Measurements from ENCODE around the gene DTX2. TPM values are rescaled to one million over a fixed set of nuclear protein-coding genes. Genes with fewer than 3 reads are reported as not detected.
"Not testable (repeated sequence)": the region's sequence is repeated elsewhere in the genome, so short reads cannot be mapped to it uniquely, and the experiment has no call there.

The DTX2 gene
- total RNA-seq, 2 experiments from 2014 or later: 9.6 to 27.8 TPM

DNA sequence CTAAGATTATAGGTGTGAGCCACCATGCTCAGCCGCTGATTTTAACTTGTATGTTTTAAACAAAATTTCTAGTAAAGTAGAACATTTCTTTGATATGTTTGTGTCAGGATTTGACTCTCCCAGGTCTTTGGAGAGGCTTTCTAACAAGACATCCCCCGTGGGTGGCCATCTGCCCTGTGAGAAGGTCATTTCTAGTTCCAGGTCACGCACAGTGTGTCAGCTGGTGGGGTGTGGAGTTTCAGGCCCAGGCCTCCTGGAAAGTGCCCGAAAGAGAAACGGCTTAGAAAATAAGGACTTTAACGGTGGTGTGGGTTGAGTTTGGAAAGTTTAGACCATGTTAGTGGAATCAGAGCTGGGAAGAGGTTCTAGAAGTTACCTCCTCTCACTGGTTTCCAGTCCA, 11.6 kb downstream of the DTX2 start:
- POLR2A ChIA-PET; CTCF ChIA-PET (ENCODE audit: unreplicated experiment); H3K9me2 ChIP-seq (ENCODE audit: insufficient read depth, low read length); H3K4me3 ChIP-seq (ENCODE audit: low read depth, low read length, poor library complexity, severe bottlenecking); H3K36me3 ChIP-seq (ENCODE audit: insufficient read depth, low read length); DNase-seq (ENCODE audit: low spot score); H3K79me2 ChIP-seq (ENCODE audit: insufficient read depth, low read depth, low read length); H3K27ac ChIP-seq (ENCODE audit: low read depth, low read length, poor library complexity, severe bottlenecking); intact Hi-C loops (cut with micrococcal nuclease; ENCODE audit: unreplicated experiment); H3K9me3 ChIP-seq (ENCODE audit: low read length); H2AFZ ChIP-seq (ENCODE audit: low read length); H3K4me1 ChIP-seq (ENCODE audit: insufficient read depth, low read length, poor library complexity, severe bottlenecking); H3K4me2 ChIP-seq (ENCODE audit: low read length); BruUV-seq (replicated peaks); H4K20me1 ChIP-seq (ENCODE audit: insufficient read depth, low read length): not testable (repeated sequence)

GRCh38 chr7:76476280-76476679, 14.8 kb downstream of the DTX2 start:
- H3K27ac ChIP-seq (ENCODE audit: low read depth, low read length, poor library complexity, severe bottlenecking); H3K4me2 ChIP-seq (ENCODE audit: low read length); H3K4me3 ChIP-seq (ENCODE audit: low read depth, low read length, poor library complexity, severe bottlenecking); BruUV-seq (replicated peaks); H3K9me2 ChIP-seq (ENCODE audit: insufficient read depth, low read length); H2AFZ ChIP-seq (ENCODE audit: low read length); H3K79me2 ChIP-seq (ENCODE audit: insufficient read depth, low read depth, low read length); CTCF ChIA-PET (ENCODE audit: unreplicated experiment); H3K4me1 ChIP-seq (ENCODE audit: insufficient read depth, low read length, poor library complexity, severe bottlenecking); intact Hi-C loops (cut with micrococcal nuclease; ENCODE audit: unreplicated experiment); H3K36me3 ChIP-seq (ENCODE audit: insufficient read depth, low read length); DNase-seq (ENCODE audit: low spot score); H3K9me3 ChIP-seq (ENCODE audit: low read length); H4K20me1 ChIP-seq (ENCODE audit: insufficient read depth, low read length): not testable (repeated sequence)
- POLR2A ChIA-PET: interaction anchor here (0.6 kb wide), 1 partner anchor 757 kb away, joined by 3 read pairs; no protein-coding TSS in a partner anchor

GRCh38 chr7:76476742-76477474, 15.4 kb downstream of the DTX2 start:
- intact Hi-C loops (cut with micrococcal nuclease; ENCODE audit: unreplicated experiment); H2AFZ ChIP-seq (ENCODE audit: low read length); H3K9me3 ChIP-seq (ENCODE audit: low read length); H3K79me2 ChIP-seq (ENCODE audit: insufficient read depth, low read depth, low read length); H3K36me3 ChIP-seq (ENCODE audit: insufficient read depth, low read length); H3K4me2 ChIP-seq (ENCODE audit: low read length); H3K4me1 ChIP-seq (ENCODE audit: insufficient read depth, low read length, poor library complexity, severe bottlenecking); CTCF ChIA-PET (ENCODE audit: unreplicated experiment); H3K4me3 ChIP-seq (ENCODE audit: low read depth, low read length, poor library complexity, severe bottlenecking); BruUV-seq (replicated peaks); H3K9me2 ChIP-seq (ENCODE audit: insufficient read depth, low read length); H4K20me1 ChIP-seq (ENCODE audit: insufficient read depth, low read length); H3K27ac ChIP-seq (ENCODE audit: low read depth, low read length, poor library complexity, severe bottlenecking); DNase-seq (ENCODE audit: low spot score): not testable (repeated sequence)
- POLR2A ChIA-PET: interaction anchor here (0.6 kb wide), 1 partner anchor 756 kb away, joined by 3 read pairs; no protein-coding TSS in a partner anchor

DNA sequence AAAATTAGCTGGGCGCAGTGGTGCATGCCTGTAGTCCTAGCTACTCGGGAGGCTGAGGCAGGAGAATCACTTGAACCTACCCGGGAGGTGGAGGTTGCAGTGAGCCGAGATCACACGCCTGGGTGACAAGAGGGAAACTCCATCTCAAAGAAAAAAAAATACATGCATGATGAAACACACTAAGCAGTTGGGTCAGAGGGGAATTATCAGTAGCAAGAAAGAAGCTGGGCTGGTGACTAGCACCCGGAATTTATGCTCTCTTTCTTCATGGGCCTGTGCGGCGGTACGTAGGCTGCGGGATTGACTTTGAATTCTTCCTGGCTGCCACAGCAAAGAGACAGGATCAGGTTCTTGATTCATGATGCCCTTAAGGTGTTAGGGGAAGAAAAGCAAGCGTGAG, 18.1 kb downstream of the DTX2 start:
- H3K9me3 ChIP-seq (ENCODE audit: low read length); H3K4me3 ChIP-seq (ENCODE audit: low read depth, low read length, poor library complexity, severe bottlenecking); CTCF ChIA-PET (ENCODE audit: unreplicated experiment); POLR2A ChIA-PET; intact Hi-C loops (cut with micrococcal nuclease; ENCODE audit: unreplicated experiment); BruUV-seq (replicated peaks); H3K36me3 ChIP-seq (ENCODE audit: insufficient read depth, low read length); H2AFZ ChIP-seq (ENCODE audit: low read length); H3K79me2 ChIP-seq (ENCODE audit: insufficient read depth, low read depth, low read length); H3K27ac ChIP-seq (ENCODE audit: low read depth, low read length, poor library complexity, severe bottlenecking); H3K4me2 ChIP-seq (ENCODE audit: low read length); H3K4me1 ChIP-seq (ENCODE audit: insufficient read depth, low read length, poor library complexity, severe bottlenecking); DNase-seq (ENCODE audit: low spot score); H4K20me1 ChIP-seq (ENCODE audit: insufficient read depth, low read length); H3K9me2 ChIP-seq (ENCODE audit: insufficient read depth, low read length): not testable (repeated sequence)

DNA sequence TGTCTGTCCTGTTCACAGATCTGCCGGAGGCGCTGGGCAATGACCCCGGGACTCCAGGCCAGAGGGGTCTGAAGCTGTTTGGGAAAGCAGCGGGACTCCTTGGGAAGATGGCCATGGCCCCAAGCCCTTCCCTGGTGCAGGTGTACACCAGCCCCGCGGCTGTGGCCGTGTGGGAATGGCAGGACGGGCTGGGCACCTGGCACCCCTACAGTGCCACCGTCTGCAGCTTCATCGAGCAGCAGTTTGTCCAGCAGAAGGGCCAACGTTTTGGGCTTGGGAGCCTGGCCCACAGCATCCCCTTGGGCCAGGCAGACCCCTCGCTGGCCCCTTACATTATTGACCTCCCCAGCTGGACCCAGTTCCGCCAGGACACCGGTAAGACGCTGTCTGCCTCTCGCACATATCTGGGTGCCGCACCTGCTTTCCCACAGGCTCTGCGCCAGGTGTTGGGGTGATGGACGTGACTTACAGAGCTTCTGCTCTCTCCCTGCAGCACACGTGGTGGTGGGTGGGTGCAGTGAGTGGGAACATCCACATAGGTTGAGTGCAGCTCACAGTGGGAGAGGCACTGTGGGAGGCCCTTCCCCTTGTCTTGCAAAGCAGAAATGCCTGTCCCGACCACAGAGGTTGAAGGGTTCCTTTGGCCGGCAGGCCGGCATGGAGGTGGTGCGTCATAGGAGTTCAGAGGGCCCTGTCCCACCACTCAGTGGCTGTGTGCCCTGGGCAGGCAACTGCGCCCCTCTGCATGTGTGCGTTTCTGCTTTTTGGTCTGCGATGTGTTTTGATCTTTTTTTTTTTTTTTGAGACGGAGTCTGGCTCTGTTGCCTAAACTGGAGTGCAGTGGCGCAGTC, 19.1 kb downstream of the DTX2 start:
- H3K79me2 ChIP-seq (ENCODE audit: insufficient read depth, low read depth, low read length); H4K20me1 ChIP-seq (ENCODE audit: insufficient read depth, low read length); H3K4me1 ChIP-seq (ENCODE audit: insufficient read depth, low read length, poor library complexity, severe bottlenecking); POLR2A ChIA-PET; intact Hi-C loops (cut with micrococcal nuclease; ENCODE audit: unreplicated experiment); H3K9me2 ChIP-seq (ENCODE audit: insufficient read depth, low read length); H3K4me2 ChIP-seq (ENCODE audit: low read length); H2AFZ ChIP-seq (ENCODE audit: low read length); H3K9me3 ChIP-seq (ENCODE audit: low read length); CTCF ChIA-PET (ENCODE audit: unreplicated experiment); DNase-seq (ENCODE audit: low spot score); H3K4me3 ChIP-seq (ENCODE audit: low read depth, low read length, poor library complexity, severe bottlenecking); BruUV-seq (replicated peaks); H3K27ac ChIP-seq (ENCODE audit: low read depth, low read length, poor library complexity, severe bottlenecking); H3K36me3 ChIP-seq (ENCODE audit: insufficient read depth, low read length): not testable (repeated sequence)

DNA sequence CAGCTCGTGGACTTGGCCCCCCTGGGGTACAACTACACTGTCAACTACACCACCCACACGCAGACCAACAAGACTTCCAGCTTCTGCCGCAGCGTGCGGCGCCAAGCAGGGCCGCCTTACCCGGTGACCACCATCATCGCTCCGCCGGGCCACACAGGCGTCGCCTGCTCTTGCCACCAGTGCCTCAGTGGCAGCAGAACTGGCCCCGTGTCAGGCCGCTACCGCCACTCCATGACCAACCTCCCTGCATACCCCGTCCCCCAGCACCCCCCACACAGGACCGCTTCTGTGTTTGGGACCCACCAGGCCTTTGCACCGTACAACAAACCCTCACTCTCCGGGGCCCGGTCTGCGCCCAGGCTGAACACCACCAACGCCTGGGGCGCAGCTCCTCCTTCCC, 21.2 kb downstream of the DTX2 start:
- H3K9me2 ChIP-seq (ENCODE audit: insufficient read depth, low read length); H3K79me2 ChIP-seq (ENCODE audit: insufficient read depth, low read depth, low read length); H2AFZ ChIP-seq (ENCODE audit: low read length); H3K4me2 ChIP-seq (ENCODE audit: low read length); H3K27ac ChIP-seq (ENCODE audit: low read depth, low read length, poor library complexity, severe bottlenecking); intact Hi-C loops (cut with micrococcal nuclease; ENCODE audit: unreplicated experiment); CTCF ChIA-PET (ENCODE audit: unreplicated experiment); POLR2A ChIA-PET; DNase-seq (ENCODE audit: low spot score); H3K9me3 ChIP-seq (ENCODE audit: low read length); H3K36me3 ChIP-seq (ENCODE audit: insufficient read depth, low read length); H4K20me1 ChIP-seq (ENCODE audit: insufficient read depth, low read length); BruUV-seq (replicated peaks); H3K4me1 ChIP-seq (ENCODE audit: insufficient read depth, low read length, poor library complexity, severe bottlenecking); H3K4me3 ChIP-seq (ENCODE audit: low read depth, low read length, poor library complexity, severe bottlenecking): not testable (repeated sequence)

All from OCI-LY7 (cell line).